Activated naive CD4-positive, alpha-beta T cell treated with anti-CD3 and anti-CD28 coated beads for 36 hours (primary cell): ENCODE results near the gene MKLN1. TPM values are rescaled to one million over a fixed set of nuclear protein-coding genes. Genes with fewer than 3 reads are reported as not detected.
A peak's percentile ranks its signal among the peaks of the same experiment; 100 is the strongest.
"Not testable (repeated sequence)": the region's sequence is repeated elsewhere in the genome, so short reads cannot be mapped to it uniquely, and the experiment has no call there.

ENCODE experiments used
- CTCF ChIA-PET: fragments of 350-600 bp; sonication (Branson Sonifier 250); formaldehyde crosslinking; loops from one replicate; lab custom pipeline; 2021; ENCODE audit warnings: antibody characterized with exemption; lab: Charles Lee
- DNase-seq: peaks from one replicate; pipeline ENCODE4 v3.0.0-alpha.2; 2020
- H3K27ac Mint-ChIP-seq: one replicate; pipeline ENCODE4 v1.8.0; 2021; ENCODE audit warnings: mild to moderate bottlenecking, mixed read lengths
- H3K27me3 Mint-ChIP-seq: one replicate; pipeline ENCODE4 v1.8.0; 2021; ENCODE audit warnings: low read depth, mixed read lengths
- H3K36me3 Mint-ChIP-seq: one replicate; pipeline ENCODE4 v1.8.0; 2021; ENCODE audit warnings: low read depth, mixed read lengths
- H3K4me1 Mint-ChIP-seq: one replicate; pipeline ENCODE4 v1.8.0; 2021; ENCODE audit warnings: low read depth, mixed read lengths
- H3K4me3 Mint-ChIP-seq: one replicate; pipeline ENCODE4 v1.8.0; 2021; ENCODE audit warnings: mild to moderate bottlenecking, moderate library complexity, mixed read lengths
- H3K9me3 Mint-ChIP-seq: one replicate; pipeline ENCODE4 v1.8.0; 2021; ENCODE audit warnings: mixed read lengths
- intact Hi-C: fragments of 100-400 bp; cut with micrococcal nuclease; formaldehyde crosslinking; loops from one replicate; pipeline ENCODE4 v1.15.1; 2023
- total RNA-seq, 2 experiments: library from RNA; stranded (reverse); gene quantifications; one replicate each; pipeline ENCODE4 v1.2.3, GENCODE V29; 2021

The MKLN1 gene
- total RNA-seq, 2 experiments from 2014 or later = 29.8 to 34.9 TPM

DNA sequence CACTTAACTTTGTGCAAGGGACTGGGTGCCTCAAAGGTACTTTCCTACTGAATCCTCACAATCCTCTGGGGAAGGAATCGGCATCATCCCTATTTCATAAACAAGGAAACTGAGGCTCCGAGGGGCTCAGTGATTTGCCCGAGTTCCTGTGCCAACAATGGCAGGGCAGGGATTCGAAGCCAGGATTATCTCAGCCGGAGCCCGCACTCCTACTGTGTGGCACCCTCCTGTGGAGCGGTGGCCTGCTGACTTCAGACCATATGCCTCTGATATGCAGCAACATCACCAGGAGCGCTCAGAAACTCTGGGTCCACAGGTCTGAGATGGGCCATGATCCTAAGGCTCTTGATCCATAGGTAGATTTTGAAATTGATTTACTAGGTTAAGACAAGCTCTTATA is 182.1 kb downstream of the MKLN1 start:
- no peak for DNase-seq
- H3K27ac Mint-ChIP-seq = no peak overlapping the region
- peaks cover 22% of the 10 kb centered on the region for H3K4me1 Mint-ChIP-seq
- H3K27me3 Mint-ChIP-seq = peaks cover 10% of the 10 kb centered on the region
- no peaks in the 10 kb centered on the region for H3K9me3 Mint-ChIP-seq
- no peaks in the 10 kb centered on the region for H3K36me3 Mint-ChIP-seq
- intact Hi-C loops = loop anchor here (5.0 kb wide), 2 partner anchors 182 to 677 kb away; partner anchors contain the start of gene MKLN1
- no peak overlapping the region for H3K4me3 Mint-ChIP-seq
- CTCF ChIA-PET = interaction anchor here (0.6 to 1.1 kb wide), 5 partner anchors 10 to 1276 kb away, joined by 3 to 4 read pairs (median 3); no protein-coding TSS in a partner anchor

DNA sequence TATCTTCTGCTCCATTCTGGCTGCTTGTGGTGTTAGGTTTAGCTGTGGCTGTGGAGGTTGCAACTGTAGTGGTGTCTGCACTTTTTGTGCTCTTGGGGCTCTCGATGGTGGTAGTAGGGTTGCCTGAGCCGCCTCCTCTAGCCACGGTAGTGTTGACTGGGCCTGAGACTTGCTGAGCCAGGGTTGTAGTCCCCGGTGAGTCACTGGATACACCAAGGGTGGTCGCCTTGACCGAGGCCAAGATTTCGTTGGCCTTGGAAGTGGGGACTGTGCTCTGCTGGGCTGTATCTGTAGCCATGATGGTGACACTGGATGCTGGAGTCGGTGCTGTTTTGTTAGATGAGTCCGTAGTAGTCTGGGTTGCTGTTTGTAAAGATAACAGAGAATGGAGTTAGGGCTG is 183.4 kb downstream of the MKLN1 start:
- no peak for DNase-seq
- H3K4me1 Mint-ChIP-seq = peaks cover 18% of the 10 kb centered on the region
- CTCF ChIA-PET = interaction anchor here (0.6 to 4.6 kb wide), 4 partner anchors 9 to 980 kb away, joined by 4 to 25 read pairs (median 14); no protein-coding TSS in a partner anchor
- no peaks in the 10 kb centered on the region for H3K36me3 Mint-ChIP-seq
- H3K9me3 Mint-ChIP-seq = no peaks in the 10 kb centered on the region
- no peak overlapping the region for H3K4me3 Mint-ChIP-seq
- peaks cover 10% of the 10 kb centered on the region for H3K27me3 Mint-ChIP-seq
- no peak overlapping the region for H3K27ac Mint-ChIP-seq
- intact Hi-C loops = loop anchor here (5.0 kb wide), 2 partner anchors 184 to 679 kb away; partner anchors contain the start of gene MKLN1

DNA sequence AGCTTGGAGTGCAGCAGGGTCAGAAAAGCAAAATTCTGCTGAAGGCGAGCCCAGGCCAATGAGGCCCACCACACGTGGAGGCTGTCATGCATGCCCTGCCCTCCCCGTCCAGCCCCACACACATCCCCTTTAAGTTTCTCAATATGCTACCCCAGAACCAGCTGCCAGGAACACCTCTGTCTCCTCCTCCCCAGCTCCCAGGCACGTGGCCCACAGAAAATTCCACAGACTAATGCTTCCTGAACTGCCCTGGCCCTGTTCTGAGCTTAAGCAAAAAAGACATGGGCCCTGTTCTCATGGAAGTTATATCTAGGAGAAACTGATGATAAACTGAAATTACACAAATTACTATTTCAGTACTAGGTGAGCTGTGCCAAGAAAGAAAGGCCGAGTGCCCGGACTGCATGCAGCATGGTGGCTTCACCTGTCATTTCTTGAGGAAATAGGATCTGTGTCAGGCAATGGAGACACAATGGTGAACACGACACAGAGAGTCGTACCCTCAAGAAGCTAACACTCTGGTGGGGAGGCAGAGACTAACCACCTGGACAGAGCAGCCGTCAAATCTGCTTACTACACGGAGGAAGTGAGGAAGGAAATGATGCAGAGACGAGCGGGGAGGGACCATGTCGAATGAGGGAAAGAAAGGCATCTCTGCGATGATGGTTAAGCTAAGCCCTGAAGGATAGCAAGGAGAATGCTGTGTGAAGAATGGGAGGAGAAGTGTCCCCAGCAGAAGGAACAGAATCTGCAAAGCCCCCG is 184.3 kb downstream of the MKLN1 start:
- no peak for DNase-seq
- CTCF ChIA-PET = interaction anchor here (1.4 to 4.6 kb wide), 5 partner anchors 10 to 143 kb away, joined by 4 to 25 read pairs (median 19); no protein-coding TSS in a partner anchor
- H3K4me3 Mint-ChIP-seq = no peak overlapping the region
- H3K27ac Mint-ChIP-seq = no peak overlapping the region
- no peaks in the 10 kb centered on the region for H3K9me3 Mint-ChIP-seq
- intact Hi-C loops = loop anchor here (2.0 to 5.0 kb wide), 3 partner anchors 185 to 680 kb away; partner anchors contain the start of gene MKLN1
- peaks cover 18% of the 10 kb centered on the region for H3K4me1 Mint-ChIP-seq
- no peaks in the 10 kb centered on the region for H3K36me3 Mint-ChIP-seq
- H3K27me3 Mint-ChIP-seq = peaks cover 10% of the 10 kb centered on the region

DNA sequence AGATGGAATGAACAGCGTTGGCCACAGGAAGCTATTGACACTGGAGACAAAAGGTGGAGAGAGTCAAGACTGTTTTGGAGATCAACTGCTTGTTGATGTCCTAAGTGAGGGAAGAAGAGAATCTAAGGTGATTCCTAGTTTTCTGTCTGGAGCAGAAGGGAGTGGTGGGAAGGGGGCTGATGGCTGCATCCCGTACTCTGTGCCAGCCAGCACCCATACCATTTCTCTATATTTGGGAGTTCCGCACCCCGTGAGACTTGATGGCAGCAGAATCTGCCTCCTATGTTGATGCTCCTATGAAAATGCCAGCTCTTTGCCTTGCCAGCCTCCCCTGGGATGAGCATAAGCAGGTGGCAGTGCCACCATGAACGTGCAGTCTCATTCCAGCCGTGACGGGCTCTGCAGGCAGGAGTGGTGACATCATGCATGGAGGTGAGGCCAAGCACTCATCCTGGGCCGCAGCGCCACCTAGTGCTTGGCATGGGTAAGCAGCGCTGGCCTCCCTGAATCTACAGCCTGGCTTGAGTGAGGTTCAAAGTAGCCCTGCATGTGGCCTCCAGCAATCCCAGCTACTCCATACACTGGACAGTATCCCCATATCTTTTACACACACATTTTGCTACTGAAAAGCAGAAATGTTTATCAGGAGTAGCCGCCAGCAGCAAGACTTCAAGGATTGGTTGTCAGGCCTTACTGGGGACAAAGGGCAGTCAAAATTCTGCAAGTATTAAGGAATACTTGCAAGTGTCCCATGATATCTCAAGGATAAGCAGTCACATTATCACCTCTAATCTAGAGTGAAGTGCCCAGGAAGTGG is 185.8 kb downstream of the MKLN1 start:
- H3K36me3 Mint-ChIP-seq = no peaks in the 10 kb centered on the region
- peaks cover 10% of the 10 kb centered on the region for H3K4me1 Mint-ChIP-seq
- no peak overlapping the region for H3K4me3 Mint-ChIP-seq
- H3K27me3 Mint-ChIP-seq = peaks cover 6% of the 10 kb centered on the region
- no peaks in the 10 kb centered on the region for H3K9me3 Mint-ChIP-seq
- no peak overlapping the region for H3K27ac Mint-ChIP-seq
- CTCF ChIA-PET = interaction anchor here (0.5 to 4.6 kb wide), 13 partner anchors 9 to 1630 kb away, joined by 3 to 25 read pairs (median 4); no protein-coding TSS in a partner anchor
- intact Hi-C loops = loop anchor here (1.0 to 5.0 kb wide), 7 partner anchors 89 to 681 kb away; partner anchors contain the start of gene MKLN1
- DNase-seq = peak; percentile 90

DNA sequence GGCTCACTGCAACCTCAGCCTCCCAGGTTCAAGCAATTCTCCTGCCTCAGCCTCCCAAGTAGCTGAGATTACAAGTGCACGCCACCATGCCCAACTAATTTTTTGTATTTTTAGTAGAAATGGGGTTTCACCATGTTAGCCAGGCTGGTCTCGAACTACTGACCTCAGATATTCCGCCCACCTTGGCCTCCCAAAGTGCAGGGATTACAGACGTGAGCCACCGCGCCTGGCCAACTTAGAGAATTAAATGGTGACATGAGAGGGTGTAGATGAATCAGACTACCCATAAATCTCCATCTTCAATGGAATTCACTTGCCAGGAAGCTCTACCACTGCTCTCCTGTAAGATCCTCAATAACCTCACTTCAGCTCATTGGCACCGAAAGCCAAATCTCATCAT is 187.8 kb downstream of the MKLN1 start:
- H3K27me3 Mint-ChIP-seq, H3K36me3 Mint-ChIP-seq, DNase-seq, H3K27ac Mint-ChIP-seq, H3K9me3 Mint-ChIP-seq, intact Hi-C loops, H3K4me1 Mint-ChIP-seq, H3K4me3 Mint-ChIP-seq: not testable (repeated sequence)
- CTCF ChIA-PET = interaction anchor here (0.5 to 4.6 kb wide), 7 partner anchors 8 to 446 kb away, joined by 3 to 25 read pairs (median 6); no protein-coding TSS in a partner anchor

DNA sequence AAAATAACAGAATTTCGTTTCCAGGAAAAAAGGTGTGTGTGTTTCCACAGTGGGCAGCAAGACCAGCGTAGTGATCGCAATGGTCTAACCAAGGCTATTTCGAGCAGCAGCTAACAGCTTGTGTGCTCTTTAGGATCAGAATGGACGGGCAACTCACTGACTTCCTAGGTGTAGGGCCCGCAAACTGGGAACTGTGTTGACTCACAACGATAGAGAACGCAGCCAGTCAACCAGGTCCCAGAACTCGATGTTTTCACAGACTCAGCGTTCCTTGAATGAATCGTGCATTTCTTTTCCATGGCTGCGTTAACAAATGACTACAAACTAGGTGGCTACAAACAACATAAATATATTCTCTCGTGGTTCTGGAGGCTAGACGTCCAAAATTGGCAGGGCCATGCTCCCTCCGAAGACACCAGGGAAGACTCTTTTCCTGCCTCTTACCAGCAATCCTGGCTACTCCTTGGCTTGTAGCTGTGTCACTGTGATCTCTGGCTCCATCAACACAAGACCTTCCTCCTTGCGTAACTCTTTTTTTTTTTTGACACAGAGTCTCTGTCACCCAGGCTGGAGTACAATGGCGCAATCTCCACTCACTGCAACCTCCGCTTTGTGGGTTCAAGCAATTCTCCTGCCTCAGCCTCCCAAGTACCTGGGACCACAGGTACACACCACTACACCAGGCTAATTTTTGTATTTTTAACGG is 189.7 kb downstream of the MKLN1 start:
- Mint-ChIP-seq H3K27me3 (peaks cover 4% of the 10 kb centered on the region), H3K27ac (no peak overlapping the region), H3K9me3 (no peaks in the 10 kb centered on the region), H3K4me3 (no peak overlapping the region), H3K36me3 (no peaks in the 10 kb centered on the region), H3K4me1 (peaks cover 11% of the 10 kb centered on the region)
- intact Hi-C loops = no loop called here
- DNase-seq = no peak
- CTCF ChIA-PET = no interaction called here

DNA sequence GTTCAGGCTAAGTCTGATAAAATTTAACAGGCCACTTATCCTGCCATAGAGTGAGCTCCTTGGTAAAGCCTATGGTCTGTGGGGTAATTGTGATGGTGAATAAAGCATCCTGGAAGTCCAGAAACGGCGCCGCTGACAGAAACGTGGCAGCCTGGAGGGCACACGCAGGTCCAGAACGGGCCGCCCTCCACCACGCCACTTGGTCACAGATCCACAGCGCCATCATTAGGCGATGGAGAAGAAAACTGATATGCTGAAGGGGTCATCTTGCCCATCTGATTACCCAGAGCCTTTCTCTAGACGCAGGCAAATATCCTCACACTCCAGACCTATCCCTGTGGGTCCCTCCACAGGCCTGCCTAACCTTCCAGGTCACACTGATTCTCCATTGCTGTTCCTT is 190.9 kb downstream of the MKLN1 start:
- Mint-ChIP-seq H3K4me3 (no peak overlapping the region), H3K27me3 (peaks cover 2% of the 10 kb centered on the region), H3K27ac (no peak overlapping the region), H3K9me3 (no peaks in the 10 kb centered on the region), H3K36me3 (no peaks in the 10 kb centered on the region), H3K4me1 (peaks cover 11% of the 10 kb centered on the region)
- CTCF ChIA-PET = interaction anchor here (0.6 kb wide), 1 partner anchor 421 kb away, joined by 3 read pairs; no protein-coding TSS in a partner anchor
- intact Hi-C loops = no loop called here
- DNase-seq = no peak

DNA sequence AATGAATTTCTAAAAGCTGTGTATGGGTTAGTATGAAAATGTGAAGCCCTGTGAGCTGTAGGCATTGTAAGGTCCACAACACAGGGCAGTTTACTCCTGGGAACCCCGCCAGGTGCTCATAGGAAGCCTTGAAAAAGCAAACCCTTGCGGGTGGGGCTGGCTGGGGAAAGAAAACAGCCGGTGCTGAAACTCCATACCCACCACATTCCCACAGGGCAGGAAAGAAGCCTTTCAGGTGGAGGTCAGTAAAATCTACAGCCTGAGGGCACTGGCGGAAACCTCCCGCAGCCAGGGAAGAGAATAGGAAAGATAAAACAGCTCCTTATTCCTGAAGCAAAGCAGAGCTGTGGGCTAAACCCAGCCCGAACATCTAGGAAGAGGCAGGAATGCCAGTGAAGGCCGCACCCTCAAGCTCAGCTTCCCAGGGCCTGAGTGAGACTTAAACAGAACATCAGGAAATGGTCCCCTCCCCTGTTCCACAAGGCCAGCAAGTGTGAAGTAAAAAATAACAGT is 194.0 kb downstream of the MKLN1 start:
- peaks cover 11% of the 10 kb centered on the region for H3K4me1 Mint-ChIP-seq
- intact Hi-C loops = no loop called here
- no peaks in the 10 kb centered on the region for H3K9me3 Mint-ChIP-seq
- no peak for DNase-seq
- CTCF ChIA-PET = interaction anchor here (0.5 to 3.2 kb wide), 4 partner anchors 9 to 135 kb away, joined by 3 to 19 read pairs (median 4); no protein-coding TSS in a partner anchor
- H3K36me3 Mint-ChIP-seq = no peaks in the 10 kb centered on the region
- no peak overlapping the region for H3K4me3 Mint-ChIP-seq
- H3K27ac Mint-ChIP-seq = no peak overlapping the region
- H3K27me3 Mint-ChIP-seq = peaks cover 4% of the 10 kb centered on the region

DNA sequence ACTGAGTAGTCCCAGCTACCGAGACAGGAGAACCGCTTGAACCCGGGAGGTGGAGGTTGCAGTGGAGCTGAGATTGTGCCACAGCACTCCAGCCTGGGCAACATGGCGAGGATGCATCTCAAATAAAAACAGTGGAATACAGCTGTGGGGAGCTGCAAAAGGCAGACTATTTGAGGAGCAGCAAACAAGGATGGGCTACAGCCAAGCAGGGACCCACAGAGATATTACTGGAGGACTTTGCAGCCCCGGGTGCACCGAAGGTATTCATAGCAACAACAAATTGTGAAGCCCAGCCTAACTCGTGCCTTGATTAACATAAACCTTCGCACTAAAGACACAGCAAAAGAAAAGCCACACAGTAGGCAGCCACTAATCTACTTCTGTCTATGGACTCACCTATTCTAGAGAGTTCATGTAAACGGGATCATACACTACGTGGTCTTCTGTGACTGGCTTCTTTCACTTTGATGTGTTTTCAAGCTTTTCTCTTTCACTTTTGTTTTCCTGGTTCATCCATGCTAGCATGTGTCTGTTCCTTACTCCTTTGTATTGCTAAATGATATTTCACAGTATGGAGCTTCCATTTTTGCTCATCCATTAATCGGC is 194.8 kb downstream of the MKLN1 start:
- H3K9me3 Mint-ChIP-seq = no peaks in the 10 kb centered on the region
- H3K4me1 Mint-ChIP-seq = peaks cover 11% of the 10 kb centered on the region
- no peaks in the 10 kb centered on the region for H3K36me3 Mint-ChIP-seq
- H3K27me3 Mint-ChIP-seq = peaks cover 4% of the 10 kb centered on the region
- CTCF ChIA-PET = interaction anchor here (0.5 to 3.2 kb wide), 6 partner anchors 9 to 134 kb away, joined by 3 to 19 read pairs (median 4); no protein-coding TSS in a partner anchor
- H3K4me3 Mint-ChIP-seq = no peak overlapping the region
- no peak overlapping the region for H3K27ac Mint-ChIP-seq
- intact Hi-C loops = no loop called here
- DNase-seq = no peak

DNA sequence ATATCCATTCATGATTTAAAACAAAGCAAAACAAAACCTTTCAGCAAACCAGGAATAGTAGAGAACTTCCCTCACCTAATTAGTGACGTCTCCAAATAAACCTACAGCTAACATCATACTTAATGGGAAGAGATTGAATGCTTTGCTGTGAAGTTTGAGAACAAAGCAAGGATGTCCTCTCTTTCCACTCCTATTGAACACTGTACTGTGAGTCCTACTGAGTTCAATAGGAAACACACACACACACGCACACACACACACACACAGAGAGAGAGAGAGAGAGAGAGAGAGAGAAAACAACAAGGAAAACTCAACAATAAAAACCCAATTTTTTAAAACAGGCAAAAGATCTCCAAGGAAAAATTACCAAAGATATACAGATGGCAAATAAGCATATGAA is 196.4 kb downstream of the MKLN1 start:
- H3K27me3 Mint-ChIP-seq = peaks cover 2% of the 10 kb centered on the region
- H3K4me1 Mint-ChIP-seq = peaks cover 11% of the 10 kb centered on the region
- H3K4me3 Mint-ChIP-seq = no peak overlapping the region
- DNase-seq = no peak
- CTCF ChIA-PET = interaction anchor here (0.6 kb wide), 1 partner anchor 117 kb away, joined by 3 read pairs; no protein-coding TSS in a partner anchor
- no peaks in the 10 kb centered on the region for H3K36me3 Mint-ChIP-seq
- no peak overlapping the region for H3K27ac Mint-ChIP-seq
- intact Hi-C loops = no loop called here
- H3K9me3 Mint-ChIP-seq = no peaks in the 10 kb centered on the region

DNA sequence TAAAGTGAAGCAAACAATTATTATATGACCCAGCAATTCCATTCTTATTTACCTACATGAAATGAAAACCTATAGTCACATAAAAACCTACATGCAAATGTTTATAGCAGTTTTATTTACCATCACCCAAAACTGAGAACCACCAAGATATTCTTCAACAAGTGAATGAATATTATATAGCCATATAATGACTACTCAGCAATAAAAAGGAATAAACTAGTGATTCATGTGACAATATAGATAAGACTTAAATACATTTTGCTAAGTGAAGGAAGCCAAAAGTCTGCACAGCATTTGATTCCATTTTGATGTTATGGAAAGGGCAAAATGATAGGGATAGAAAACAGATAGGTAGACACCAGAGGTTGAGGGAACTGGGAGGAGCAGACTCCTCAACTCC is 197.0 kb downstream of the MKLN1 start:
- H3K4me1 Mint-ChIP-seq = peaks cover 11% of the 10 kb centered on the region
- CTCF ChIA-PET = interaction anchor here (0.6 to 0.7 kb wide), 2 partner anchors 21 to 117 kb away, joined by 3 read pairs; no protein-coding TSS in a partner anchor
- no peaks in the 10 kb centered on the region for H3K9me3 Mint-ChIP-seq
- intact Hi-C loops = no loop called here
- DNase-seq = no peak
- H3K4me3 Mint-ChIP-seq = no peak overlapping the region
- H3K27me3 Mint-ChIP-seq = peaks cover 2% of the 10 kb centered on the region
- no peak overlapping the region for H3K27ac Mint-ChIP-seq
- H3K36me3 Mint-ChIP-seq = no peaks in the 10 kb centered on the region
